GM12801 (cell line): Measurements from ENCODE around the gene RPH3AL.

Experiments
- CTCF ChIP-seq: IDR thresholded peaks from one replicate; pipeline ENCODE4 v1.5.1; 2011; ENCODE audit warnings: control low read depth; ENCODE audit not compliant: insufficient read length; ENCODE audit errors: extremely low read depth

RPH3AL gene

GRCh38 chr17:279776-280175 lies 72.8 kb downstream of the RPH3AL start:
- no peak for TF ChIP-seq CTCF

- TF ChIP-seq CTCF, result no peak
Observed at GRCh38 chr17:279331-279730, 73.3 kb downstream of the RPH3AL start.

GRCh38 chr17:278676-279059 lies 73.9 kb downstream of the RPH3AL start:
- no peak for TF ChIP-seq CTCF

GRCh38 chr17:278055-278675 lies 74.4 kb downstream of the RPH3AL start:
- TF ChIP-seq CTCF, result no peak

GRCh38 chr17:274902-275301 lies 77.7 kb downstream of the RPH3AL start:
- TF ChIP-seq CTCF, result no peak

- TF ChIP-seq CTCF, result no peak
Observed at GRCh38 chr17:273981-274832, 78.4 kb downstream of the RPH3AL start.

GRCh38 chr17:269616-270514 lies 82.7 kb downstream of the RPH3AL start:
- no peak for TF ChIP-seq CTCF
